Neutrophil (primary cell): ENCODE measurements around the gene ERI2.

ENCODE experiments used
- H3K27ac ChIP-seq: fragments of 200-600 bp; sonication (generic); 2 replicates; pipeline ENCODE4 v1.5.1; 2016; ENCODE audit warnings: mild to moderate bottlenecking, moderate library complexity
- H3K27me3 ChIP-seq: fragments of 200-600 bp; sonication (generic); 2 replicates; pipeline ENCODE4 v1.6.0; 2016; ENCODE audit warnings: mild to moderate bottlenecking
- H3K36me3 ChIP-seq: fragments of 200-600 bp; sonication (generic); 2 replicates; pipeline ENCODE4 v1.5.1; 2017
- H3K4me1 ChIP-seq, 2 experiments: fragments of 200-600 bp in 1 of 2; sonication (generic) in 1 of 2; 1 replicate in 1 of 2; 2 replicates in 1 of 2; pipeline versions ENCODE4 v1.5.1 to v1.6.1; 2013 to 2016; ENCODE audit warnings: low read depth in 1 of 2, low read length in 1 of 2, mild to moderate bottlenecking in 1 of 2, moderate library complexity in 1 of 2; ENCODE audit not compliant: control insufficient read depth in 1 of 2, insufficient read depth in 1 of 2
- H3K4me3 ChIP-seq, 2 experiments: fragments of 200-600 bp in 1 of 2; sonication (generic) in 1 of 2; 1 replicate in 1 of 2; 2 replicates in 1 of 2; pipeline ENCODE4 v1.5.1; 2013 to 2016; ENCODE audit warnings: low read depth in 1 of 2, low read length in 1 of 2, mild to moderate bottlenecking in 1 of 2, moderate library complexity in 1 of 2
- H3K9me3 ChIP-seq: fragments of 200-600 bp; sonication (generic); 2 replicates; pipeline ENCODE4 v1.5.1; 2016
- TF ChIP-seq, protein P1 (sequence below): fragments of 200-600 bp; sonication (generic); IDR thresholded peaks from 2 replicates; pipeline ENCODE4 v1.5.1; 2016; ENCODE audit warnings: antibody characterized with exemption

Gene ERI2

DNA sequence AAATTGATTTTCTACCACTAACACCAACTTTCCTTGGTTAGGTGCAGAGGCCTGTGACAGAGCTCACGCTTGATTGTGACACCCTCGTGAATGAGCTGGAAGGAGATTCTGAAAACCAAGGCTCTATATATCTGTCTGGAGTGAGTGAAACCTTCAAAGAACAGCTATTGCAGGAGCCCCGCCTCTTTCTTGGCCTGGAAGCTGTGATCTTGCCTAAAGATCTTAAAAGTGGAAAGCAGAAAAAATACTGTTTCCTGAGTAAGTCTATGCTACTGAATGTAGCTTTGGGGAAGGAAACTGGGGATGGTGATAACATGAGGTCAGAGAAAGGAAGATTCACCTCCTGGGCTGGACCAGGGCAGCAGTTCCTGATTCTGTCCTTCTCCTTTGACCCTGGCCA, 38.3 kb upstream of the ERI2 start:
- TF ChIP-seq, protein P1, sequence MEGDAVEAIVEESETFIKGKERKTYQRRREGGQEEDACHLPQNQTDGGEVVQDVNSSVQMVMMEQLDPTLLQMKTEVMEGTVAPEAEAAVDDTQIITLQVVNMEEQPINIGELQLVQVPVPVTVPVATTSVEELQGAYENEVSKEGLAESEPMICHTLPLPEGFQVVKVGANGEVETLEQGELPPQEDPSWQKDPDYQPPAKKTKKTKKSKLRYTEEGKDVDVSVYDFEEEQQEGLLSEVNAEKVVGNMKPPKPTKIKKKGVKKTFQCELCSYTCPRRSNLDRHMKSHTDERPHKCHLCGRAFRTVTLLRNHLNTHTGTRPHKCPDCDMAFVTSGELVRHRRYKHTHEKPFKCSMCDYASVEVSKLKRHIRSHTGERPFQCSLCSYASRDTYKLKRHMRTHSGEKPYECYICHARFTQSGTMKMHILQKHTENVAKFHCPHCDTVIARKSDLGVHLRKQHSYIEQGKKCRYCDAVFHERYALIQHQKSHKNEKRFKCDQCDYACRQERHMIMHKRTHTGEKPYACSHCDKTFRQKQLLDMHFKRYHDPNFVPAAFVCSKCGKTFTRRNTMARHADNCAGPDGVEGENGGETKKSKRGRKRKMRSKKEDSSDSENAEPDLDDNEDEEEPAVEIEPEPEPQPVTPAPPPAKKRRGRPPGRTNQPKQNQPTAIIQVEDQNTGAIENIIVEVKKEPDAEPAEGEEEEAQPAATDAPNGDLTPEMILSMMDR: no peak
- H3K27me3 ChIP-seq: no peaks in the 10 kb centered on the region
- H3K4me3 ChIP-seq: peak overlapping the region in 1 of 2 experiments; percentile 7
- H3K9me3 ChIP-seq: no peaks in the 10 kb centered on the region
- no peaks in the 10 kb centered on the region for H3K36me3 ChIP-seq
- peaks cover 27 to 33% of the 10 kb centered on the region in 2 experiments for H3K4me1 ChIP-seq
- H3K27ac ChIP-seq: peak overlapping the region; percentile 79

DNA sequence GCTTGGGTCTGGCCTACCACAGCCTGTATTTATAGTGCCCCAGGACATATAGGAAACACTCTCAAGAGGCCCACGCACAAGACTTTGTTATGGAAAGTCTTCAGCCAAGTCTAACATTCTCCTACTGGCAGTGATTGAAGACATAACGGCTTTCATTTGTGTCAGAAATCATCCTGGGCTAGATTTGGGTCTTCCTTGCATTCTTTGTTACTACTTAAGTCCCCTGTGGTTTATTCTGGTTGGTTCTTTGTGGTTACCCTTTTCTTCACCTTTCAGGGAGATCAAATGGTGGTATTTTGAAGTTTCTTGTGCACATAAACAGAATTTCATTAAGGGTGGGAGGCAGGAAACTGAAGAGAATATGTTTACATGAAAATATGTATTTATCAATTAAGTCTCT, 37.8 kb upstream of the ERI2 start:
- Histone ChIP-seq H3K27ac (peak overlapping the region; percentile 79), H3K4me3 (no peak overlapping the region), H3K36me3 (no peaks in the 10 kb centered on the region), H3K4me1 (peaks cover 22 to 28% of the 10 kb centered on the region in 2 experiments), H3K27me3 (no peaks in the 10 kb centered on the region), H3K9me3 (no peaks in the 10 kb centered on the region)
- TF ChIP-seq, protein P1: no peak

DNA sequence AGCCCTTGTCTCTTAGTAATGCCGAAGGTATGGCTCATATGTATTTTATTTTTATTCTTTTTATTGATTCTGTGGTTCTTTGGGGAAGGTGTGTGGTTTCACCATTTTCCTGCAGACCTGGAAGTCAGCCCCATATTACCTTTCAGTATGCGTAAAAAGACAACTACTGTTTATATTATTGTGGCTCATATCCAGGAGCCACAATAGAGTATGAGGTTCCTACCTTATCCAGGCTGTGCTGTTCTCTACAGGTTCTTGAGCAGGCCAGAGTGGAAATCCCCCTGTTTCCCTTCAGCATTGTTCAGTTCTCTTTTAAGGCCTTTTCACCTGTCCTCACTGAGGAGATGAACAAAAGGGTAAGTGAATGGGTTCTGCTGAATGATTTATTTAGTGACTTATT, 33.2 kb upstream of the ERI2 start:
- Histone ChIP-seq H3K27me3 (no peaks in the 10 kb centered on the region), H3K36me3 (no peaks in the 10 kb centered on the region), H3K27ac (no peak overlapping the region), H3K4me1 (peaks cover 15 to 21% of the 10 kb centered on the region in 2 experiments), H3K9me3 (no peaks in the 10 kb centered on the region), H3K4me3 (no peak overlapping the region)
- TF ChIP-seq, protein P1: no peak

DNA sequence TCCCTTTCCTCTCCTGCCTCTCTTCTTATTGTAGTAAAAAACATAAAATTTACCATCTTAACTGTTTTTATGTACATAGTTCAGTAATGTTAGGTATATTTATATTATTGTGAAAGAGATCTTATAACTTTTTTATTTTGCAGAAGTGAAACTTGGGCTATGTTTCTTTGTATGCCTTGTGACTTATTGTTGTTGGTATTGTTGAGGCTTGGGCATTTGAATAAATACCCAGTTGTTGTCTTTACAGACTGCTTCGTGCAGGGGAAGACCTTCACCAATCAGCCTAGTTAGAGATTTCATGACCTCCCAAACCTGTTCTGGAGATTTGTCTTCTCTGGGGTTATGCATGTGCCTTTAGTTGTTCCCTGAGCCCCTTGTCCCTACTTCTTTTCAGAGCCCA, 32.0 kb upstream of the ERI2 start:
- H3K27ac ChIP-seq: no peak overlapping the region
- H3K36me3 ChIP-seq: no peaks in the 10 kb centered on the region
- peaks cover 7 to 11% of the 10 kb centered on the region in 2 experiments for H3K4me1 ChIP-seq
- TF ChIP-seq, protein P1: no peak
- H3K9me3 ChIP-seq: no peaks in the 10 kb centered on the region
- H3K27me3 ChIP-seq: no peaks in the 10 kb centered on the region
- H3K4me3 ChIP-seq: no peak overlapping the region

DNA sequence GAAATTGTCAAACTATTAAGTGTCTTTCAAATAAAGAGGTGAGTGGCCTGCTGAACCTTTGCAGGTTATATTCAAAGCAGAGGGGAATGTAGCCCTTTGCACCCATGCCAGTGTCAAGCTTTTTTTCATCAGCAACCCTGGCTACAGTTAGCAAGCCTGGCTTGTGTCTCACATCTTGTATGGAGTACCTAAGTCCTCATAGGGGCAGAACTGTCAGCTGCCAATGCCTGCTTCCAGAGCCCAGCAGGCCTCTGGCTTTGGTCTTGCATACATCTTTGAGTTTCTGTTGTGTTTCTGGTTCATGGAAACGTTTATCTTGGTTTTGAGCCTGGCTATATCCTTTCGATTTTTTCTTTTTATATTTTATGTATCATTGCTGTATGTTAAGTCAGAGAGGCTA, 26.8 kb upstream of the ERI2 start:
- TF ChIP-seq, protein P1: no peak
- Histone ChIP-seq H3K27me3 (no peaks in the 10 kb centered on the region), H3K27ac (no peak overlapping the region), H3K4me1 (no peaks in the 10 kb centered on the region), H3K36me3 (peaks cover 13% of the 10 kb centered on the region), H3K9me3 (no peaks in the 10 kb centered on the region), H3K4me3 (no peak overlapping the region)

DNA sequence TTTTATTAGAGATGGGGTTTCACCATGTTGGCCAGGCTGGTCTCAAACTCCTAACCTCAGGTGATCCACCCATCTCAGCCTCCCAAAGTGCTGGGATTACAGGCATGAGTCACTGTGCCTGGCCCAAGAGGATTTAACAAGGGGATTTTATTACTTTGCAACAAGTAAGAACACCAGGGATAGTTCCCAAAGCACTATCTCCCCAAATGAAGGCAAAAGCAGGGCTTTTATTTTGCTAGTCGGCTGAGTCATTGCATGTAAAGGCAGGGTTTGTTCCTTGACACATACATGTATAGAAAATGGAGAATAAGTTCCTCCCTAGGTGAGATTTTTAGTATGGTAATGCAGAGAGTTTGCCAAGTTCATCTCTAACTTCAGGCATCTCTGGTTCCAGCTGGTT, 24.1 kb upstream of the ERI2 start:
- Histone ChIP-seq H3K27me3 (no peaks in the 10 kb centered on the region), H3K9me3 (no peaks in the 10 kb centered on the region), H3K36me3 (peaks cover 35% of the 10 kb centered on the region), H3K4me3 (no peak overlapping the region), H3K27ac (no peak overlapping the region), H3K4me1 (no peaks in the 10 kb centered on the region)
- TF ChIP-seq, protein P1: no peak
